HepG2 (cell line): ENCODE measurements around the gene ADGRF5. TPM values are rescaled to one million over a fixed set of nuclear protein-coding genes. Genes with fewer than 3 reads are reported as not detected.

Experiments
- ATAC-seq: fragments of 200-7000 bp; cut with Tn5 transposase; 3 replicates; pipeline ENCODE4 v1.9.1; 2020; ENCODE audit warnings: mild to moderate bottlenecking, moderate library complexity
- BruUV-seq: library from RNA; stranded (reverse); fragments of 400-500 nt; replicated peaks from 2 replicates; lab custom pipeline; 2021; lab: Mats Ljungman, UMichigan
- CTCF ChIA-PET: fragments of 300-600 bp; formaldehyde crosslinking; extraction: SDS; loops from one replicate; lab custom pipeline; 2021; ENCODE audit warnings: low total read pairs, inconsistent platforms, low intra/inter-chr PET ratio; lab: Yijun Ruan, JAX
- POLR2A ChIA-PET: fragments of 350-600 bp; sonication (Branson Sonifier 250); formaldehyde crosslinking; loops from one replicate; lab custom pipeline; 2020; ENCODE audit warnings: antibody characterized with exemption, inconsistent platforms; lab: Yijun Ruan, JAX
- DNase-seq: peaks from one replicate; pipeline ENCODE4 v3.0.0-alpha.2; 2015; ENCODE audit warnings: low spot score
- FAIRE-seq: peaks from 3 replicates; lab custom pipeline; 2011; peaks lifted over from hg19 to GRCh38; lab: Jason Lieb, UNC
- H2AFZ ChIP-seq: one replicate; pipeline ENCODE4 v1.6.1; 2011; ENCODE audit warnings: low read length, inconsistent platforms
- H3K27ac ChIP-seq: fragments of 300-600 bp; 3 replicates; pipeline ENCODE4 v1.8.0; 2011; ENCODE audit warnings: mixed run types, mild to moderate bottlenecking, mixed read lengths, low read length, inconsistent platforms; ENCODE audit not compliant: insufficient read depth; ENCODE audit errors: extremely low read length
- H3K27me3 ChIP-seq, 2 experiments: fragments of 200-600 bp in 1 of 2; 2 replicates in 1 of 2; 3 replicates in 1 of 2; pipeline versions ENCODE4 v1.6.0 to v1.8.0; 2011; ENCODE audit warnings: low read length in 2 of 2, mild to moderate bottlenecking in 2 of 2, moderate library complexity in 2 of 2, inconsistent platforms in 1 of 2; ENCODE audit not compliant: insufficient read depth in 2 of 2, control insufficient read depth in 1 of 2
- H3K36me3 ChIP-seq, 2 experiments: fragments of 200-600 bp in 1 of 2; replicated peaks in 1 of 2; 2 replicates in 1 of 2; 3 replicates in 1 of 2; pipeline versions ENCODE4 v1.5.1 to v1.8.0; 2011; ENCODE audit warnings: low read length in 2 of 2, inconsistent platforms in 1 of 2; ENCODE audit not compliant: insufficient read depth in 2 of 2, control insufficient read depth in 1 of 2
- H3K4me1 ChIP-seq: 2 replicates; pipeline ENCODE4 v1.5.1; 2012; ENCODE audit warnings: low read length, inconsistent platforms; ENCODE audit not compliant: insufficient read depth
- H3K4me2 ChIP-seq: 2 replicates; pipeline ENCODE4 v1.6.0; 2011; ENCODE audit warnings: low read depth, low read length, inconsistent platforms
- H3K4me3 ChIP-seq, 3 experiments: fragments of 200-600 bp in 1 of 3; sonication (generic), shearing (Covaris generic) in 1 of 3; replicated peaks in 1 of 3; 2 replicates each; pipeline ENCODE4 v1.5.1; 2011 to 2016; ENCODE audit warnings: low read length in 3 of 3, inconsistent platforms in 2 of 3, low read depth in 2 of 3, mild to moderate bottlenecking in 2 of 3, control low read depth in 1 of 3, mixed read lengths in 1 of 3; ENCODE audit not compliant: insufficient read depth in 1 of 3
- H3K79me2 ChIP-seq: one replicate; pipeline ENCODE4 v1.6.1; 2011; ENCODE audit warnings: low read length, inconsistent platforms; ENCODE audit not compliant: insufficient read depth
- H3K9ac ChIP-seq: 2 replicates; pipeline ENCODE4 v1.6.0; 2011; ENCODE audit warnings: mild to moderate bottlenecking, low read depth, low read length, inconsistent platforms; ENCODE audit not compliant: insufficient read depth
- H3K9me3 ChIP-seq: 2 replicates; pipeline ENCODE4 v1.5.1; 2012; ENCODE audit warnings: mild to moderate bottlenecking, low read length
- H4K20me1 ChIP-seq: 2 replicates; pipeline ENCODE4 v1.6.0; 2011; ENCODE audit warnings: inconsistent platforms, mild to moderate bottlenecking, low read length, moderate library complexity; ENCODE audit not compliant: insufficient read depth
- ARNT ChIP-seq: fragments of 450-650 bp; IDR thresholded peaks from 2 replicates; pipeline ENCODE4 v1.6.1; 2017
- CC2D1A ChIP-seq: sonication (generic); formaldehyde crosslinking; IDR thresholded peaks from 2 replicates; pipeline ENCODE4 v1.8.1; 2023; ENCODE audit warnings: mild to moderate bottlenecking, missing genetic modification reagents
- CCAR2 ChIP-seq: fragments of 200-400 bp; formaldehyde crosslinking; optimal IDR thresholded peaks from 2 replicates; pipeline ENCODE3; 2018; ENCODE audit warnings: low read depth, mild to moderate bottlenecking, low read length, moderate library complexity
- KDM6A ChIP-seq: IDR thresholded peaks from 2 replicates; pipeline ENCODE4 v1.6.1; 2016; ENCODE audit warnings: low read depth
- PAWR ChIP-seq: sonication (generic); formaldehyde crosslinking; IDR thresholded peaks from 2 replicates; pipeline ENCODE4 v1.4.0; 2020; ENCODE audit warnings: missing genetic modification reagents, mild to moderate bottlenecking, borderline replicate concordance
- RFX1 ChIP-seq: fragments of 450-650 bp; IDR thresholded peaks from 2 replicates; pipeline ENCODE4 v1.6.1; 2017
- RFX5 ChIP-seq: IDR thresholded peaks from 2 replicates; pipeline ENCODE4 v1.6.1; 2011; ENCODE audit warnings: low read depth, low read length, improper control_type of control experiment
- SKI ChIP-seq: fragments of 450-650 bp; IDR thresholded peaks from one replicate; pipeline ENCODE4 v1.6.1; 2018; ENCODE audit warnings: mild to moderate bottlenecking; ENCODE audit not compliant: partially characterized antibody
- SNAPC2 ChIP-seq: sonication (generic); formaldehyde crosslinking; IDR thresholded peaks from 2 replicates; pipeline ENCODE4 v1.8.1; 2022; ENCODE audit warnings: mild to moderate bottlenecking, missing genetic modification reagents
- SYNCRIP ChIP-seq: fragments of 200-400 bp; formaldehyde crosslinking; IDR thresholded peaks from 2 replicates; pipeline ENCODE4 v1.6.1; 2018; ENCODE audit warnings: mild to moderate bottlenecking, low read depth, low read length; ENCODE audit not compliant: insufficient read depth
- TMF1 ChIP-seq: sonication (generic); formaldehyde crosslinking; IDR thresholded peaks from 2 replicates; pipeline ENCODE4 v1.8.1; 2022; ENCODE audit warnings: low read depth, missing genetic modification reagents
- ZFP62 ChIP-seq: sonication (generic); formaldehyde crosslinking; IDR thresholded peaks from 2 replicates; pipeline ENCODE4 v1.4.0; 2020; ENCODE audit warnings: missing genetic modification reagents
- ZNF230 ChIP-seq: sonication (generic); formaldehyde crosslinking; IDR thresholded peaks from 2 replicates; pipeline ENCODE4 v1.4.0; 2020; ENCODE audit warnings: mild to moderate bottlenecking, missing genetic modification reagents
- ZNF276 ChIP-seq: sonication (generic); formaldehyde crosslinking; IDR thresholded peaks from 2 replicates; pipeline ENCODE4 v1.4.0; 2020; ENCODE audit warnings: mild to moderate bottlenecking, low read depth, missing genetic modification reagents
- ZNF740 ChIP-seq: sonication (generic); formaldehyde crosslinking; IDR thresholded peaks from 2 replicates; pipeline ENCODE4 v1.4.0; 2020; ENCODE audit warnings: missing genetic modification reagents
- ZNF891 ChIP-seq: sonication (generic); formaldehyde crosslinking; IDR thresholded peaks from 2 replicates; pipeline ENCODE4 v1.5.0; 2020; ENCODE audit warnings: mild to moderate bottlenecking, missing genetic modification reagents
- WGBS: methylation state at CpG from one replicate; pipeline ENCODE4 v1.1.6; 2017; ENCODE audit warnings: low lambda C conversion rate; 5-methylcytosine and 5-hydroxymethylcytosine counted together
- in situ Hi-C: cut with HindIII; loops from 2 replicates; pipeline ENCODE4 v1.10.0; 2017; ENCODE audit warnings: low pct_unique_long_range_greater_than_20kb; ENCODE audit not compliant: extremely low pct_ligation_motif_present
- intact Hi-C: fragments of 100-400 bp; cut with micrococcal nuclease; formaldehyde crosslinking; loops from one replicate; pipeline ENCODE4 v1.10.0; 2022; ENCODE audit not compliant: unreplicated experiment
- polyA plus RNA-seq, 8 experiments: library from polyadenylated mRNA; depleted of rRNA in 3 of 8; stranded (reverse) in 7 of 8; unstranded in 1 of 8; fragments of >200 nt; fragmentation: Illumina TruSeq in 4 of 8; extraction: Trizol in 4 of 8; gene quantifications; 2 replicates each; pipeline versions ENCODE4 v1.2.1 to v1.2.3, GENCODE V29; 2011 to 2016; ENCODE audit warnings: low read depth in 4 of 8, missing spikeins in 1 of 8, mixed read lengths in 1 of 8; ENCODE audit not compliant: insufficient read depth in 1 of 8
- total RNA-seq, 5 experiments: library from RNA; depleted of rRNA; stranded (reverse); fragments of >200 nt; fragmentation: Illumina TruSeq; extraction: Trizol; gene quantifications; 2 replicates each; pipeline ENCODE4 v1.2.3, GENCODE V29; 2016; ENCODE audit warnings: low read depth in 1 of 5
- TF ChIP-seq, protein P1 (sequence below): sonication (generic); formaldehyde crosslinking; IDR thresholded peaks from 2 replicates; pipeline ENCODE4 v1.4.0; 2020; ENCODE audit warnings: missing genetic modification reagents

The ADGRF5 gene
- total and polyA plus RNA-seq, 2 of the 13 experiments (the other 11 are each of a cell fraction or from before 2014, with no cell fraction given): not detected

GRCh38 chr6:46964716-46965519 lies 43.2 kb upstream of the ADGRF5 start:
- H3K4me2 ChIP-seq: no peak overlapping the region
- in situ Hi-C loops (no loop called here), intact Hi-C loops (no loop called here)
- no peak for ATAC-seq
- H4K20me1 ChIP-seq: no peaks in the 10 kb centered on the region
- H3K27ac ChIP-seq: no peak overlapping the region
- POLR2A ChIA-PET: no interaction called here
- CTCF ChIA-PET: no interaction called here
- H3K27me3 ChIP-seq: peaks cover 5 to 38% of the 10 kb centered on the region in 2 experiments
- H3K4me3 ChIP-seq: no peak overlapping the region
- FAIRE-seq: no peak
- no peak overlapping the region for H3K9ac ChIP-seq
- BruUV-seq: no TSS peak
- no peaks in the 10 kb centered on the region for H3K36me3 ChIP-seq
- no peaks in the 10 kb centered on the region for H3K9me3 ChIP-seq
- H2AFZ ChIP-seq: no peak overlapping the region
- TF ChIP-seq CC2D1A (no peak), ZNF891 (CRISPR knock-in tag) (no peak)
- H3K4me1 ChIP-seq: no peaks in the 10 kb centered on the region
- no peak for DNase-seq
- H3K79me2 ChIP-seq: no peaks in the 10 kb centered on the region
- 4% methylated on average over 12 of the region's 12 CpGs for WGBS

DNA sequence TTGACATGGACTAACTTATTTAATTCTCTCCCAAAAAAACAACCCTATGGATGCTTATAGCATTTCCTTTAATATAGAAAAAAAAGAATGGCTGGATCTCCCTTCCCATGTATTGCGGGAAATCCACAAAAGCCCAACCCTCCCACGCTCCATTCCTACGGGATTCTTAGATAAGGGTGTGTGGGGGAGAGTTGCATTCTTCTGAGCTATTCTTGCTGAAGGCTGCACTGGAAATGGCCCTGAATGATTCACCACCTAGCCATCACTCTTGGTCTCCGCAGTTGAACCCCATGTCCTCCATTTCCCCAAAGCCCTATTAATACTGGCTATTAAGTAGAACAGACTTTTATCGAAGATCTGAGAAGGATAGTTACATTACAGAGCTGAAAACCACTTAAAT lies 41.9 kb upstream of the ADGRF5 start:
- no peak overlapping the region for H3K9ac ChIP-seq
- H3K4me2 ChIP-seq: no peak overlapping the region
- H3K4me3 ChIP-seq: no peak overlapping the region
- no peak overlapping the region for H3K27ac ChIP-seq
- DNase-seq: no peak
- in situ Hi-C loops (no loop called here), intact Hi-C loops (no loop called here)
- H3K79me2 ChIP-seq: no peaks in the 10 kb centered on the region
- no peaks in the 10 kb centered on the region for H3K36me3 ChIP-seq
- H3K9me3 ChIP-seq: no peaks in the 10 kb centered on the region
- WGBS: 6% methylated on average over 5 of the region's 5 CpGs
- ChIA-PET CTCF (no interaction called here), POLR2A (no interaction called here)
- ATAC-seq: no peak
- no peaks in the 10 kb centered on the region for H4K20me1 ChIP-seq
- H3K27me3 ChIP-seq: peaks cover 5 to 38% of the 10 kb centered on the region in 2 experiments
- H2AFZ ChIP-seq: no peak overlapping the region
- FAIRE-seq: no peak
- no peaks in the 10 kb centered on the region for H3K4me1 ChIP-seq
- no TSS peak for BruUV-seq
- TF ChIP-seq, protein P1, sequence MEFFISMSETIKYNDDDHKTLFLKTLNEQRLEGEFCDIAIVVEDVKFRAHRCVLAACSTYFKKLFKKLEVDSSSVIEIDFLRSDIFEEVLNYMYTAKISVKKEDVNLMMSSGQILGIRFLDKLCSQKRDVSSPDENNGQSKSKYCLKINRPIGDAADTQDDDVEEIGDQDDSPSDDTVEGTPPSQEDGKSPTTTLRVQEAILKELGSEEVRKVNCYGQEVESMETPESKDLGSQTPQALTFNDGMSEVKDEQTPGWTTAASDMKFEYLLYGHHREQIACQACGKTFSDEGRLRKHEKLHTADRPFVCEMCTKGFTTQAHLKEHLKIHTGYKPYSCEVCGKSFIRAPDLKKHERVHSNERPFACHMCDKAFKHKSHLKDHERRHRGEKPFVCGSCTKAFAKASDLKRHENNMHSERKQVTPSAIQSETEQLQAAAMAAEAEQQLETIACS (CRISPR knock-in tag): no peak
- TF ChIP-seq SYNCRIP (no peak), ARNT (no peak), SNAPC2 (CRISPR knock-in tag) (no peak), ZNF740 (no peak), PAWR (no peak), RFX5 (no peak), TMF1 (no peak), KDM6A (CRISPR knock-in tag) (no peak), CCAR2 (no peak), ZNF276 (no peak), SKI (no peak), ZNF230 (no peak), ZFP62 (no peak), RFX1 (no peak)
